ENCODE measurements around the gene CADM2.

Gene CADM2

DNA sequence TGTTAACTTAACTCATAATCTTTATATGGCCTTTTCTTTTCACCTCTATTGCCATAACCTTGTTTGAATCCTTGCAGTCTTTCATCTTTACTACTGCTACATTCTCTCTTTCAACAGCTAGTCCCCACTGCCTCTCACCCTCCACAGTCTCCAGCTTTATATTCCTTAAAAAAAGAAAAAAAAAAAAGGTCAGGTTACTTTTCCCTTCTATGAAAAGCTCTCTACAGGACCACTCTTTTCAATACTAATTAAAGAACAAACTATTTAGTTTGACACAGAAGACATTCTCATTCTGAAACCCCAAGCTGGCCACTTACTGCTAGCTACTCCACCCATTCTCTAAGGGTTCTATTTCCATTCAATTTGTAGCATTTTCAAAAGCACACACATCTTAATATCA, 25.6 kb downstream of the CADM2 start:
- TF ChIP-seq, protein P1, sequence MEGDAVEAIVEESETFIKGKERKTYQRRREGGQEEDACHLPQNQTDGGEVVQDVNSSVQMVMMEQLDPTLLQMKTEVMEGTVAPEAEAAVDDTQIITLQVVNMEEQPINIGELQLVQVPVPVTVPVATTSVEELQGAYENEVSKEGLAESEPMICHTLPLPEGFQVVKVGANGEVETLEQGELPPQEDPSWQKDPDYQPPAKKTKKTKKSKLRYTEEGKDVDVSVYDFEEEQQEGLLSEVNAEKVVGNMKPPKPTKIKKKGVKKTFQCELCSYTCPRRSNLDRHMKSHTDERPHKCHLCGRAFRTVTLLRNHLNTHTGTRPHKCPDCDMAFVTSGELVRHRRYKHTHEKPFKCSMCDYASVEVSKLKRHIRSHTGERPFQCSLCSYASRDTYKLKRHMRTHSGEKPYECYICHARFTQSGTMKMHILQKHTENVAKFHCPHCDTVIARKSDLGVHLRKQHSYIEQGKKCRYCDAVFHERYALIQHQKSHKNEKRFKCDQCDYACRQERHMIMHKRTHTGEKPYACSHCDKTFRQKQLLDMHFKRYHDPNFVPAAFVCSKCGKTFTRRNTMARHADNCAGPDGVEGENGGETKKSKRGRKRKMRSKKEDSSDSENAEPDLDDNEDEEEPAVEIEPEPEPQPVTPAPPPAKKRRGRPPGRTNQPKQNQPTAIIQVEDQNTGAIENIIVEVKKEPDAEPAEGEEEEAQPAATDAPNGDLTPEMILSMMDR (IDR thresholded peaks at IDR 0.05; ENCODE audit: insufficient read depth, missing control alignments): no peak
- FAIRE-seq: no peak
- no peak for DNase-seq (ENCODE audit: insufficient read length, low spot score)

DNA sequence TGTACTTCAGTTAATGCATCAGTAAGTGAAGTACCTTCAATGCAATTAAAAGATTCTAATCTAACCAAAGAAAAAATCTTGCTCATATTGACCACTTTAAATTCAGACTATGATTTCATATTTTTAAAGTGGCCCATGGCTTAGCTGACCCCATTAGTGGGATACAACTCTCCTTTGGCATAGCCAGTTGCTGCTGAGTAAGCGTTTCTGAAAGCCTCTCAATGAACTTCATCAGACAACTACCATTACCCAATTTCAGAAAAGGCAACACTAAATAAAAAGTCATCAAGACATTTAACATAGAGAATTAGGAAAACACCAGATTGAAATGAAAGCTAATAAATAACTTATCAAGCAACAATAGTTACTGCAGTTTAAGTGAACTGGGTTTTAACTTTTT, 27.0 kb downstream of the CADM2 start:
- FAIRE-seq (no peak), DNase-seq (ENCODE audit: insufficient read length, low spot score) (no peak)
- TF ChIP-seq, protein P1 (IDR thresholded peaks at IDR 0.05; ENCODE audit: insufficient read depth, missing control alignments): no peak

DNA sequence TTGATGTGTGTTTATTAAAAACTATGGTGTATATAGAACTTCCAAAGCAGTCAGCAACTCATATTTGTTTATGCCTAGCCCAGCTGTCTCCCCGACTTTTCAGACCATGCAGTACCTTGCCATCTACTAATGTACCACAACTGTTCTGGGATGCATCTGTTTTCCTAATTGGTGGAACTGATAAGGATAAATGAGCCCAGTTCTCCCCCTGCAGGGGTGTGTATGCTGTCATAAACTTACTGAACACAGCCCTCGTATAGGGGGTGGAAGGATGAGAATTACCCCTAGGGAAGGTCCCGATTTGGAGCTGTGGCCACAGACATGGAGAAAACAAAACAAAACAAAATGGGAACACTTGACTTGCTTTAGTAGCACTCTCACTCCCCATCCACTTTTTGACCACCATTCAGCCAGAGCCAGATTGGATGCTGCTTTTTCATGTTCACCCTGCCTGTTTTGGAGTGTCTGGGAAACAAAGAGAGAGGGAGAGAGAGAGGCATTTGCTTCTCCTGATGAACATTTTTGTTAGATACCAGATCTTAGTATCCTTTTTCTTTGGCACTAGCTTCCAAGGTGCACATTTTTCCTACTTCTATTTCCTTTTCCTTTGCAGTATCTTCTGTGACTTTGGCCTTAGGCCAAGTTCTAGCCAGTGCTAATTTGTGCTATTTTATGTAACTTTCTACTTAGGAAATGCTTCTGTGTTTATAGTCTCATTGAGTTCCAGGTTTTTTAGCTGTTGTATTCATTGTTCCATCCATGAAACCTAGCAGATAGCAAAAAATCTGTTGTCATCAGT, 29.1 kb downstream of the CADM2 start:
- no peak for FAIRE-seq
- TF ChIP-seq, protein P1 (IDR thresholded peaks at IDR 0.05; ENCODE audit: insufficient read depth, missing control alignments): no peak
- no peak for DNase-seq (ENCODE audit: insufficient read length, low spot score)

DNA sequence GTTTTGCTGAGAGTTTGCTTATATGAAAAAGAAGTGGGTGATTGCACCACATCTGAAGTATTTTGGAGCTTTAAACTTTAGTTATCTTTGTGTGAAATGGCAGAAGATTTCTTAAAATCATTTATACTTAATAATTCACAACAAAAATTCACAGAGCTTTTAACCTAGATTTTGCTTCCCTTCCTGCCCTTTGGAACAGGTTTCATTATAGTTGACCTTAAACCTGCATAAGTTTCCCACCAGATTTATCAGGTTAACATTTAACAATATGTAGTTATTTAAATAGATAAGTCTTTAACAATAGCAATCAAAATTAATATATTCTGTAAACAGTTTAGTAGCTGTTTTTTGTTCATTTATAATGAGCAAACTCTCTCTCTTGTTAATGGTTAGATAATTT, 30.3 kb downstream of the CADM2 start:
- DNase-seq (ENCODE audit: insufficient read length, low spot score): no peak
- TF ChIP-seq, protein P1 (IDR thresholded peaks at IDR 0.05; ENCODE audit: insufficient read depth, missing control alignments): no peak
- no peak for FAIRE-seq

DNA sequence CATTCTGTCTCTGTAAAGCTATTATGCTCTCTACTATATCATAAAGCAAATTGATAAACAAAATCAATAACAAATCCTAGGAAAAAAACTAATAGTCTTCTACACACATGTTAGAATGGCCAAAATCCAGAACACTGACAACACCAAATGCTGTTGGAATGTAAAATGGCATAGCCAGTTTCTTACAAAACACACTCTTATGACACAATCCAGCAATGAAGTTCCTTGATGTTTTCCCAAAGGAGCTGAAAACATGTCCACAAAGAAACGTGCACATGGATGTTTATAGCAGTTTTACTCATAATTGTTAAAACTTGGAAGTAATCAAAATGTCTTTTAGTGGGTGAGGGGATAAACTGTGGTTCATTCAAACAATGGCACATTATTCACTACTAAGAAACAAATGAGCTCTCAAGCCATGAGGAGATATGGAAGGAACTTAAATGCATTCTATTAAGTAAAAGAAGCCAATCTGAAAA, 32.7 kb downstream of the CADM2 start:
- FAIRE-seq (no peak), DNase-seq (ENCODE audit: insufficient read length, low spot score) (no peak)
- TF ChIP-seq, protein P1 (IDR thresholded peaks at IDR 0.05; ENCODE audit: insufficient read depth, missing control alignments): no peak

DNA sequence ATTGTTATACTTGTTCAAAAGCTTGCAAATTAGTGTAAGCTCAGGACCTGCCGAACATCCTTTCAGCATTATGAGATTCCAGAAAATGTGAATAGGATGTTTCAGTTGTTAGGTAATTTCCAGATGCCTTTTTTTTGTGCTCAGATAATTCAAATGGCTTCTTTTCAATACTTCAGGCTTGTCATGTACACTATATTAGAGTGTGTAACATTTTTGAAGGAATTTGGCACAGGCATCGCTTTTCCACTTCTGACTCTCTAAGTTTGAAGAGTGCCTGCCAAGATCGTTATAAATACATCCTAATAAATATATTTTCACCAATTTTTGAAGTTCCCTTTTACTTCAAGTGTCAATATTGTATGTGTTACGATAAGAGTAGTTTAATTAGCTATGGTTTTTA, 35.2 kb downstream of the CADM2 start:
- no peak for DNase-seq (ENCODE audit: insufficient read length, low spot score)
- TF ChIP-seq, protein P1 (IDR thresholded peaks at IDR 0.05; ENCODE audit: insufficient read depth, missing control alignments): no peak
- FAIRE-seq: no peak

DNA sequence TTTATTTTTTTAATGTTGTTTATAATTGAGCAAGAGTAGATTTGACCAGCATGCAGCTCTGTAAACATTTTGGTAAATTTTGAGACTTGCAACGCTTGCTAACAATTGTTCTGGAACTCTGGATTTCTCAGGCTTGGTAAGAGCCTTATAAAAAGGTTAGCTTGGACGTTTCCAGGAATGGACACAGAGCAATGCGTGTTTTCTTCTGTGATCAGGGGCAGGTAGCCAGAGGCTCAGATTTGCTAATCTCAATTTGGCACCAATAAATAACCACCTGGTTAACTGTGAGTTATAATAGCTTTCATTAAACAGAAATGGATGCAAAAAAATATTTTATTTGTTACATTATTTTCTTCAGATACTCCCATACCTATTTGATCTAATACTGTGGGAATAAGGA, 39.8 kb downstream of the CADM2 start:
- no peak for DNase-seq (ENCODE audit: insufficient read length, low spot score)
- TF ChIP-seq, protein P1 (IDR thresholded peaks at IDR 0.05; ENCODE audit: insufficient read depth, missing control alignments): no peak
- no peak for FAIRE-seq
